H9 (cell line): Measurements from ENCODE around the gene MGAT4A. TPM values are rescaled to one million over a fixed set of nuclear protein-coding genes. Genes with fewer than 3 reads are reported as not detected.

ENCODE experiments used
- DNase-seq: peaks from one replicate; pipeline ENCODE4 v3.0.0-alpha.2; 2017
- H2AFZ ChIP-seq: one replicate; pipeline ENCODE4 v1.6.1; 2013; ENCODE audit warnings: mild to moderate bottlenecking, low read length, control low read depth, moderate library complexity
- H2AK5ac ChIP-seq: 2 replicates; pipeline ENCODE4 v1.6.1; 2013; ENCODE audit warnings: low read length, control low read depth, mixed read lengths; ENCODE audit not compliant: insufficient read length
- H2BK120ac ChIP-seq: one replicate; pipeline ENCODE4 v1.6.1; 2013; ENCODE audit warnings: low read depth, mild to moderate bottlenecking, low read length, control low read depth, inconsistent platforms; ENCODE audit not compliant: poor library complexity, severe bottlenecking
- H2BK12ac ChIP-seq: 2 replicates; pipeline ENCODE4 v1.6.1; 2013; ENCODE audit warnings: low read length, control low read depth, mixed read lengths, low read depth; ENCODE audit not compliant: insufficient read length
- H2BK15ac ChIP-seq: 2 replicates; pipeline ENCODE4 v1.6.1; 2013; ENCODE audit warnings: low read depth, low read length, control low read depth
- H2BK20ac ChIP-seq: one replicate; pipeline ENCODE4 v1.6.1; 2013; ENCODE audit warnings: low read depth, mild to moderate bottlenecking, low read length, control low read depth, inconsistent platforms; ENCODE audit not compliant: poor library complexity, severe bottlenecking
- H2BK5ac ChIP-seq: 2 replicates; pipeline ENCODE4 v1.6.1; 2013; ENCODE audit warnings: low read length, control low read depth, mixed read lengths; ENCODE audit not compliant: insufficient read length
- H3K14ac ChIP-seq: 2 replicates; pipeline ENCODE4 v1.6.1; 2013; ENCODE audit warnings: low read length, control low read depth; ENCODE audit not compliant: insufficient read depth
- H3K18ac ChIP-seq: 2 replicates; pipeline ENCODE4 v1.6.1; 2013; ENCODE audit warnings: low read depth, mild to moderate bottlenecking, mixed read lengths, low read length, control low read depth; ENCODE audit not compliant: insufficient read length
- H3K23ac ChIP-seq: 2 replicates; pipeline ENCODE4 v1.6.1; 2013; ENCODE audit warnings: low read length, control low read depth, mixed read lengths, low read depth; ENCODE audit not compliant: insufficient read length
- H3K23me2 ChIP-seq: 2 replicates; pipeline ENCODE4 v1.6.1; 2013; ENCODE audit warnings: low read depth, mild to moderate bottlenecking, mixed read lengths, low read length, control low read depth; ENCODE audit not compliant: insufficient read length, poor library complexity, severe bottlenecking
- H3K27ac ChIP-seq: 2 replicates; pipeline ENCODE4 v1.5.1; 2013; ENCODE audit warnings: low read length, control low read depth, mixed read lengths, low read depth; ENCODE audit not compliant: insufficient read length
- H3K27me3 ChIP-seq: 2 replicates; pipeline ENCODE4 v1.6.1; 2013; ENCODE audit warnings: low read length, control low read depth, inconsistent platforms; ENCODE audit not compliant: insufficient read depth
- H3K4ac ChIP-seq: 2 replicates; pipeline ENCODE4 v1.6.1; 2013; ENCODE audit warnings: low read depth, mild to moderate bottlenecking, control low read depth, inconsistent platforms, low read length, moderate library complexity
- H3K4me1 ChIP-seq: 2 replicates; pipeline ENCODE4 v1.6.1; 2013; ENCODE audit warnings: low read length, control low read depth, inconsistent platforms; ENCODE audit not compliant: insufficient read depth
- H3K4me2 ChIP-seq: 2 replicates; pipeline ENCODE4 v1.6.1; 2013; ENCODE audit warnings: low read length, control low read depth, mixed read lengths; ENCODE audit not compliant: insufficient read length, insufficient read depth
- H3K56ac ChIP-seq: 2 replicates; pipeline ENCODE4 v1.6.1; 2013; ENCODE audit warnings: low read depth, mild to moderate bottlenecking, mixed read lengths, low read length, control low read depth; ENCODE audit not compliant: insufficient read length
- H3K79me1 ChIP-seq: 2 replicates; pipeline ENCODE4 v1.6.1; 2013; ENCODE audit warnings: low read depth, mild to moderate bottlenecking, moderate library complexity, low read length, control low read depth, inconsistent platforms; ENCODE audit not compliant: insufficient read depth, poor library complexity, severe bottlenecking
- H3K79me2 ChIP-seq: 2 replicates; pipeline ENCODE4 v1.6.1; 2013; ENCODE audit warnings: low read length, control low read depth, inconsistent platforms; ENCODE audit not compliant: insufficient read depth
- H3K9ac ChIP-seq: 2 replicates; pipeline ENCODE4 v1.6.1; 2013; ENCODE audit warnings: low read length, control low read depth, mixed read lengths; ENCODE audit not compliant: insufficient read length; ENCODE audit errors: extremely low read depth
- H3K9me3 ChIP-seq: one replicate; pipeline ENCODE4 v1.6.1; 2013; ENCODE audit warnings: low read depth, low read length, inconsistent platforms; ENCODE audit not compliant: control insufficient read depth
- H3T11ph ChIP-seq: one replicate; pipeline ENCODE4 v1.6.1; 2013; ENCODE audit warnings: mild to moderate bottlenecking, low read length, control low read depth, inconsistent platforms
- H4K20me1 ChIP-seq: one replicate; pipeline ENCODE4 v1.6.1; 2013; ENCODE audit not compliant: control insufficient read depth, insufficient read length, insufficient read depth
- H4K5ac ChIP-seq: 2 replicates; pipeline ENCODE4 v1.6.1; 2013; ENCODE audit warnings: low read depth, mild to moderate bottlenecking, mixed read lengths, low read length, control low read depth; ENCODE audit not compliant: insufficient read length
- H4K8ac ChIP-seq: replicated peaks from 2 replicates; pipeline ENCODE4 v1.6.1; 2013; ENCODE audit warnings: low read length, control low read depth, mixed read lengths, low read depth; ENCODE audit not compliant: insufficient read length
- H4K91ac ChIP-seq: 2 replicates; pipeline ENCODE4 v1.6.1; 2013; ENCODE audit warnings: low read depth, mild to moderate bottlenecking, moderate library complexity, mixed read lengths, low read length, control low read depth; ENCODE audit not compliant: insufficient read length
- H3K27ac Mint-ChIP-seq, 3 experiments: 2 replicates in 2 of 3; 3 replicates in 1 of 3; pipeline ENCODE4 v1.8.0; 2020 to 2021; ENCODE audit warnings: mixed read lengths in 3 of 3, mild to moderate bottlenecking in 1 of 3, moderate library complexity in 1 of 3
- H3K27me3 Mint-ChIP-seq: 2 replicates; pipeline ENCODE4 v1.8.0; 2021; ENCODE audit warnings: low read depth, mild to moderate bottlenecking, moderate library complexity, mixed read lengths
- H3K36me3 Mint-ChIP-seq, 3 experiments: 2 replicates in 2 of 3; 3 replicates in 1 of 3; pipeline ENCODE4 v1.8.0; 2020 to 2021; ENCODE audit warnings: low read depth in 3 of 3, mixed read lengths in 3 of 3; ENCODE audit not compliant: insufficient read depth in 1 of 3
- H3K4me1 Mint-ChIP-seq, 2 experiments: 2 replicates each; pipeline ENCODE4 v1.8.0; 2020; ENCODE audit warnings: mixed read lengths in 2 of 2
- H3K4me3 Mint-ChIP-seq, 2 experiments: 2 replicates in 1 of 2; 3 replicates in 1 of 2; pipeline ENCODE4 v1.8.0; 2020 to 2021; ENCODE audit warnings: mild to moderate bottlenecking in 2 of 2, mixed read lengths in 2 of 2, moderate library complexity in 1 of 2
- H3K9me3 Mint-ChIP-seq, 2 experiments: 2 replicates in 1 of 2; 3 replicates in 1 of 2; pipeline ENCODE4 v1.8.0; 2020; ENCODE audit warnings: mild to moderate bottlenecking in 2 of 2, mixed read lengths in 2 of 2, moderate library complexity in 1 of 2
- WGBS: extraction: QIAGEN DNeasy Blood & Tissue Kit; methylation state at CpG from one replicate; pipeline ENCODE4 v1.1.7; 2013; ENCODE audit warnings: missing lambda C conversion rate, low lambda C conversion rate, mixed read lengths; ENCODE audit not compliant: insufficient read length; ENCODE audit errors: extremely low coverage; 5-methylcytosine and 5-hydroxymethylcytosine counted together
- total RNA-seq: library from RNA; stranded (reverse); gene quantifications from 2 replicates; pipeline ENCODE4 v1.2.1, GENCODE V29; 2021
- TF ChIP-seq, protein P1 (sequence below): fragments of 200-600 bp; sonication (generic); conservative IDR thresholded peaks from 3 replicates; pipeline ENCODE4 v1.8.0; 2021; ENCODE audit warnings: antibody characterized with exemption, mild to moderate bottlenecking

MGAT4A gene
- total RNA-seq, 1 experiment from 2014 or later: 3.5 TPM

DNA sequence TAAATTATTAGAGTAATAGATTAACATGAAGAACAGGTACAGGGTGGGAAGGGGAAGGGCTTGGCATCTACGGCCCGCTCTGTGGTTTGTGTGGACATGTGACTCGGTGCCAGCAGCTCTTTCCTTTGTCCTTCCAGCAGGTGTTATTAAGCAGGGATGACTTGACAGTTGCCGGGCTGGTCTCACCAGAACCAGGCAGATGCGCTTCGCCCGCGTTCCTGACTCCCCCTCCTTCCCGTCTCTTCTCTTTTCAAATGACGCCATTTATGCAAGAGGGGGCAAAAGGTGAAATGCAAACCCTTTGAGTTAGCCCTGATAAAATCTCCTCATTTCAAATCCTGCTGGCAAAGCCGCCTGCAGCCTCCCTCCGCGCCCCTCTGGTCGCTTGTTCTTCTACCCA lies 38.9 kb upstream of the MGAT4A start:
- Histone ChIP-seq H2BK15ac (no peak overlapping the region), H2AFZ (no peak overlapping the region), H2BK5ac (no peak overlapping the region), H4K8ac (no peak overlapping the region), H3K56ac (no peak overlapping the region), H3K27ac (no peak overlapping the region), H3K14ac (no peak overlapping the region; the same call in 1 of the 2 replicates), H3K27me3 (no peaks in the 10 kb centered on the region), H4K91ac (no peak overlapping the region), H3K9me3 (no peaks in the 10 kb centered on the region), H3K23ac (no peak overlapping the region), H2BK20ac (no peak overlapping the region), H3K23me2 (no peaks in the 10 kb centered on the region), H3K4me2 (no peak overlapping the region), H3K79me2 (no peaks in the 10 kb centered on the region), H4K20me1 (peaks cover 2% of the 10 kb centered on the region), H2BK120ac (no peak overlapping the region), H3K18ac (no peak overlapping the region), H3K79me1 (no peaks in the 10 kb centered on the region), H2AK5ac (no peak overlapping the region), H4K5ac (no peak overlapping the region), H2BK12ac (no peak overlapping the region), H3K4me1 (peaks cover 2% of the 10 kb centered on the region; the same call in 1 of the 2 replicates), H3K9ac (no peak overlapping the region), H3K4ac (no peak overlapping the region), H3T11ph (no peak overlapping the region)
- Mint-ChIP-seq H3K27me3 (peaks cover 5% of the 10 kb centered on the region), H3K27ac (no peak overlapping the region), H3K4me1 (peaks cover 32 to 35% of the 10 kb centered on the region in 2 experiments), H3K4me3 (no peak overlapping the region), H3K9me3 (peaks cover 0 to 2% of the 10 kb centered on the region in 2 experiments; a peak in 1 of 5 replicates), H3K36me3 (no peaks in the 10 kb centered on the region)
- WGBS: no CpG with 5 or more reads among the region's 14 CpGs
- TF ChIP-seq, protein P1, sequence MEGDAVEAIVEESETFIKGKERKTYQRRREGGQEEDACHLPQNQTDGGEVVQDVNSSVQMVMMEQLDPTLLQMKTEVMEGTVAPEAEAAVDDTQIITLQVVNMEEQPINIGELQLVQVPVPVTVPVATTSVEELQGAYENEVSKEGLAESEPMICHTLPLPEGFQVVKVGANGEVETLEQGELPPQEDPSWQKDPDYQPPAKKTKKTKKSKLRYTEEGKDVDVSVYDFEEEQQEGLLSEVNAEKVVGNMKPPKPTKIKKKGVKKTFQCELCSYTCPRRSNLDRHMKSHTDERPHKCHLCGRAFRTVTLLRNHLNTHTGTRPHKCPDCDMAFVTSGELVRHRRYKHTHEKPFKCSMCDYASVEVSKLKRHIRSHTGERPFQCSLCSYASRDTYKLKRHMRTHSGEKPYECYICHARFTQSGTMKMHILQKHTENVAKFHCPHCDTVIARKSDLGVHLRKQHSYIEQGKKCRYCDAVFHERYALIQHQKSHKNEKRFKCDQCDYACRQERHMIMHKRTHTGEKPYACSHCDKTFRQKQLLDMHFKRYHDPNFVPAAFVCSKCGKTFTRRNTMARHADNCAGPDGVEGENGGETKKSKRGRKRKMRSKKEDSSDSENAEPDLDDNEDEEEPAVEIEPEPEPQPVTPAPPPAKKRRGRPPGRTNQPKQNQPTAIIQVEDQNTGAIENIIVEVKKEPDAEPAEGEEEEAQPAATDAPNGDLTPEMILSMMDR: no peak
- DNase-seq: no peak
